CD4-positive, alpha-beta T cell treated with Interleukin-17A for 1 hour (primary cell): ENCODE data around the gene AVEN.
"Not testable (repeated sequence)": the region's sequence is repeated elsewhere in the genome, so short reads cannot be mapped to it uniquely, and the experiment has no call there.

Experiments
- DNase-seq: peaks from one replicate; pipeline ENCODE4 v3.0.0-alpha.2; 2020

AVEN gene

DNA sequence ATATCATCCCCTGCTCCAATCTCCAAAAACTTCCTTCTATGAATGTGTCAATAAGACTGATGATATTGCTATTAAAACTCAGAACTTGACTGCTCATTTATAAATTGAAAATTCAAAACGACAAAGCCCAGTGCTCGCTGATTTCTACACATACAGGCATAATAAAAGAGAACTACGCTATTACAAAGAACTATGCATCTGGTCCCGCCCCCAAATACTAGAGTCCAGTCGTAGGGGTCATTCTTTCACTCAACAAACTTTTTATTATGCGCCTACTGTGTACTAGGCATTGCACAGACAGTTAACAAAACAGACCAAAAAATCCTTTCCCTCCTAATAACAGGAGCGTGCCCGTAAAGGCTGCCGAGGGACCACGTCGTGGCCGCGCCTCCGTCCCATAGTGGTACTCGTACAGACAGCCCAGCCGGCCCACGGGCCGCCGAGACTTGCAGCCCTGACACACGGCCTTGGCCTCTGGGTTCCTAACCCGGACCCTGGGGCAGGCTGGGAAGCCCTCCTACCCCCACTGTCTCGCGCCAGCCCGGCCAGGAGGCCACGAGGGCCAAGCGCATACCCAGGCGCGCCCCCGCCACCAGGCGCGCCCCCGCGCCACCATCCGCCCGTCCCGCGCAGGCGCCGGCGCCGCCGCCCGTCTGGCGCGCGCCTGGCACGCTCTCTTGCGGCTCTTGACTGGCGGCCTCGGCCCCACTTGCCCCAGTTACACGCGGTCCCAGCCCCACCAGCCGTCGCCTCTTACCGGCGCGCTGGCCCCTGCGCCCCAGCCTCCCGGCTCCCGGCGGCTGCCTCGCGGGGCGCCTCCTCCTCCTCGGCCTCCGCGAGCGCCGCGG lies 757 bp downstream of the AVEN start:
- peak; percentile 74 for DNase-seq

GRCh38 chr15:34031987-34032760 lies 6.8 kb downstream of the AVEN start:
- DNase-seq, result no peak

DNA sequence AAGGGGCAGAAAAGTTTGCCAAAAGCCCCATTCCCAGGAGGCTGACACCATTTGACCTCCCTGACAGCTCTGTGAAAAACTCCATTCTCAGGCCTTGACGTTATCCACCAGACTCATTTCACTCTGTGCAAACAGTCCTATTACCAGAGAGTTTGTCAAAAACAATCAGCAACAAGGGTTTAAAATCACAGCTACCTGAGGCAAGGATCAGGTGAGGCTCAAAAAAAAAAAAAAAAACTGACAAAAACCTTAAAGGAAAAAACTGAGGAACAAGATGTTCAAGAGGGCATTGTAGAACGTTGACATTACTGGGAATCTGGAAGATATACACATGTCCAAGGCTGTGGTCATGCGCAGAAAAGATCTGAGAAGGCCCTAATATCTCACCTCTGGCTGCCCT lies 11.4 kb downstream of the AVEN start:
- no peak for DNase-seq

DNA sequence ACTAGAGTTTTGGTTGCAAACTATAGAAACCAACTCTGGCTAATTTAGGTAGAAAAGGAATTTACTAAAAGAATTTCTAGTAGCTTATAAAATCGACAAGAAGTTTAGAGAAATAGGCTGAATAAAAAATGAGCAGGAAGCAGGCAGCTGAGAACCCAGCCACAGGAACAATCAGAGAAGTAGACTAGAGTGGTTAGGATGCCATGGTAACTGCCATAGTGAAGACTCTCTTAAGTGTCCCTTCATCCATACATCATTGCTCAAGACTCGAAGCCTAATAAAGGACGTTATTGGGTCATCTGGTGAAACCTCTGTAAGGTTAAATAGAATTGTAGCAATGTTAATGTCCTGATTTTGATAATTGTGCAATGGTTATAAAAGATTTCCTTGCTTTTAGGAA lies 13.8 kb downstream of the AVEN start:
- DNase-seq, result no peak

- DNase-seq, result no peak
Observed at GRCh38 chr15:34023907-34024306, 15.1 kb downstream of the AVEN start.

DNA sequence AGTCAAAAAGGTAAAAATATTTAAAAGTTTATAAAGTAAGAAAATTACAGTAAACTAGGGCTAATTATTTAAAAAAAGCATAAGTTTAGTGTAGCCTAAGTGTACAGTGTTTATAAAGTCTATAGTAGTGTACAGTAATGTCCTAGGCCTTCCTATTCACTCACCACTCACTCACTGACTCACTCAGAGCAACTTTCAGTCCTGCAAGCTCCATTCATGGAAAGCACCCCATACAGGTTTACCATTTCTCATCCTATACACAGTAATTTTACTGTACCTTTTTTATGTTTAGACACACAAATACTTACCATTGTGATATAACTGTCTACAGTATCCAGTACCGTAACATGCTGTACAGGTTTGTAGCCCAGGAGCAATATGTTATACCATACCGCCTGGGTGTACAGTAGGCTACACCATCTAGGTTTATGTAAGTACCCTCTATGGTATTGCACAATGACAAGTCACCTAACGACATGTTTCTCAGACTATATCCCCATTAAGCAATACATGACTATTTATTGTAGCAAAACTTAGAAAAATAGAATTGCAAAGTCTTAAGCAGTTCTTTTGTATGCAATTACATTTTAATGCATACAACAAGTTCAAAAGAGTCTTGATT lies 19.5 kb downstream of the AVEN start:
- DNase-seq, result no peak

DNA sequence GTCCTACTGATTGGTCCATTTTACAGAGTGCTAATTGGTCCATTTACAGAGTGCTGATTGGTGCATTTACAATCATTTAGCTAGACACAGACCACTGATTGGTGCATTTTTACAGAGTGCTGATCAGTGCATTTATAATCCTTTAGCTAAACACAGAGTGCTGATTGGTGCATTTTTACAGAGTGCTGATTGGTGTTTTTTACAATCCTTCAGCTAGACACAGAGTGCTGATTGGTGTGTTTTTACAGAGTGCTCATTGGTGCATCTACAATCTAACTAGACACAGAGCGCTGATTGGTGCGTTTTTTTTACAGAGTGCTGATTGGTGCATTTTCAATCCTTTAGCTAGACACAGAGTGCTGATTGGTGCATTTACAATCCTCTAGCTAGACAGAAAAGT lies 20.3 kb downstream of the AVEN start:
- peak; percentile 18 for DNase-seq

- peak; percentile 37 for DNase-seq
Observed at GRCh38 chr15:34018021-34018645, 20.9 kb downstream of the AVEN start.

GRCh38 chr15:34014556-34014955 lies 24.4 kb downstream of the AVEN start:
- no peak for DNase-seq

GRCh38 chr15:34013746-34014145 lies 25.3 kb downstream of the AVEN start:
- no peak for DNase-seq

DNA sequence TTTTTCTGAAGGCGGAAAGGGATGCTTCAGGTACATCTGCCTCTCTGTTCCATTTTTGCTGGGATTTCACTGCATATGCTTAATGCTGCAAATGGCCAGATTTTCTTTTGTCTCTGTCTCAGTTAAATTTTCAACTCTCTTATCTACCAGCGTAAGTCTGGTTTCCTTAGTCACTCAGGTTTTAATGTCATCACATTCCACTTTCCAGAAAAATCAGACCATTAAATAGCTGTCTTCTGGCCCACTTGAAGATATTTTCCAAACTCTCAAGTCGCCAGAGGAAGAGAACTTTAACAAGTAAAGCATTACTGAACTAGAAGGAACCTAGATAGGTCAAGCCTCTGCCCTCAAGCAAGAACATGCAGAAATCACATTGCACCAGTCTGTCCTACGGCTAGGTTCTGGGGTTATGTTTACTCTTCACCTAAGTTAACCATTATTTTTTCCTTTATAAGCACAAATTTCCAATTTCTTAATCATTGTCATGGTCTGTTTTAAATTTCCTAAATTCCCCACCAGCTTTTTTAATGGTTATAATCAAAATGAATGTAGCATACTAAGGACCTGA lies 26.5 kb downstream of the AVEN start:
- DNase-seq, result no peak

DNA sequence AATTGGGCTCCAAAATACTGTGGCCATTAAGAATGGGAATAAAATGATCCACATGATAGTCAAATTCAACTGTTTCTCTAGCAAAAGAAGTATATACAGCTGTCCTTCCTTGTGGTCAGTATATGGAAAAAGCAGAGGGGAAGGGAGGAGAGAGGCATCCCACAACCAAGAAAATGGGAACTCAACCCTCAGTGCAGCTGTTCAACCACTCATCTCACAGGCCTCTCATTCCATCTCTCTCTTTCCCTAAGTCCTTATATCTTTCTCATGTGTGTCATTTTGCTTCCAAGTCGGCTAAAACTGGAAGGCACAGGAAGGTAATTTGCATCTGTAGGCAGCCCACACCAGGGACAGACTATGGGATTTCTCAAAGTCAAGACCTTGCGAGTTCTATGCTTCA lies 27.5 kb downstream of the AVEN start:
- DNase-seq, result no peak

DNA sequence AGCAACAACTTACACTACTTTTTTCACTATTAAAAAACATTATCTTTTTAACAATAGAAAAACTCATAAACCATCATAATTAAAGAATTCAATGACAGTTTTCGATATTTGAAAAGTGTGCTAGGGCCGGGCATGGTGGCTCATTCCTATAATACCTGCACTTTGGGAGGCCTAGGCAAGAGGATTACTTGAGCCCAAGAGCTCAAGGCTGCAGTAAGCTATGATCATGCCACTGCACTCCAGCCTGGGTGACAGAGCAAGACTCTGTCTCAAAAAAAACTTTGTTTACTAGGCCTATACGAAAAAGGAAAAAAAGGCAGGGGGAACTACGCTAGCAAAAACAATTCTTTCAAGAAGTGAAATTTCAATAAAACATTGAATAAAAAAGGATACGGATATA lies 28.1 kb downstream of the AVEN start:
- DNase-seq, result no peak

DNA sequence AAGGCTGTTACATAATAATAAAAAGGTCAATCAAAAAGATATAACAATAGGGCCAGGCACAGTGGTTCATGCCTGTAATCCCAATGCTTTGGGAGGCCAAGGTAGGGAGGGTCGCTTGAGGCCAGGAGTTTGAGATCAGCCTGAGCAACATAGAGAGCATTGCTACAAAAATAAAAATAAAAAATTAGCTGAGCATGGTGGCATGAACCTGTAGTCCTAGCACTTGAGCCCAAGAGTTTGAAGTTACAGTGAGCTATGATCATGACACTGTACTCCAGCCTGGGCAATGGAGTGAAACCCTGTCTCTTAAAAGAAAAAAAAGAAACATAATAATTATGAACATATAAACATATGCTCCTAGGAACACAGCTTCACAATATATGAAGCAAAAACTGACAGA lies 29.3 kb downstream of the AVEN start:
- no peak for DNase-seq

GRCh38 chr15:34006381-34006780 lies 32.6 kb downstream of the AVEN start:
- no peak for DNase-seq

DNA sequence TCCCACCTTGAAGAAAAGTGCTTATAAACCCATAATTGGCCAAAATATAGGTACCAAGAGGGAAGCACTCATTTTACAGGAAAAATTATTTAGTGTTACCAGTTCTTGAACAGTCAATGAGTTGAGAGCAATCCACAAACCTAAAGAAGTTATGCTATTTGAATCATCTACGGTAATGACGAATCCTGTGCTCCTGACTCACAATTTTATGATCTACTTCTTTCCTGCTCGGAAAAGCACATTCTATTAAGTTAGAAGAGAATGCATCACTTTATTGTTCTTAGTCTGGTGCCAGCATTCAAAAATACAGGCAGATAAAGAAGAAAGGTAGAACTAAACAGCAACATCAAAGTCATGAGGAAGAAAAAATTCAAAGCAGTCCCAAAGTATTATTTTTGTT lies 37.5 kb downstream of the AVEN start:
- DNase-seq, result no peak

DNA sequence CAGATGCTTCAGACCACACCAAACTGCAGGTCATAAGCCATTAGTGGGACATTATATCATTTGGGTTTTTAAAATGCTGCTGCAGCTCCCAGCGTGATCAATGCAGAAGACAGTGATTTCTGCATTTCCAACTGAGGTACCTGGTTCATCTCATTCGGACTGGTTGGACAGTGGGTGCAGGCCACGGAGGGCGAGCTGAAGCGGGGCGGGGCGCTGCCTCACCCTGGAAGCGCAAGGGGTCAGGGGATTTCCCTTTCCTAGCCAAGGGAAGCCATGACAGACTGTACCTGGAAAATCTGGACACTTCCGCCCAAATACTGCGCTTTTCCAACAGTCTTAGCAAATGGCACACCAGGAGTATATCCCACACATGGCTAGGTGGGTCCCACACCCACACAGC lies 43.3 kb downstream of the AVEN start:
- not testable (repeated sequence) for DNase-seq

- no peak for DNase-seq
Observed at GRCh38 chr15:33994005-33994615, 44.9 kb downstream of the AVEN start.

DNA sequence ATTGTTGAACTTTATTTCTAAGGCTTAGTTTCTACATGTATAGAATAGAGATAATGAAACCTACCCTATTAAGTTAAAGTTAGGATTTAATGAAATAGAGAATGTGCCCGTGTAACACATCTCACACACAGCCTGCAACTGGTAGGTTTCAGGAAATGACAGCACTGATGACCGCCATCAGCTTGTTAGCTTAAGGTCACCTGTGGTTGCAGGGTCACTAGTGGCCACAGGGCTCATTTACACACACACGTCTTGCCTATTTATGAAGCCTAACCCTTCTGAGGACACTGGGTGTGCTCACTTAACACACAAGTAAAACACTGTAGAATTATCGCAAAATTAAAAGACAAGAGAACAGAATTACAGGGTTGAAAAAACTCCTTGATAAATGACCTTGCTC lies 50.6 kb downstream of the AVEN start:
- no peak for DNase-seq

DNA sequence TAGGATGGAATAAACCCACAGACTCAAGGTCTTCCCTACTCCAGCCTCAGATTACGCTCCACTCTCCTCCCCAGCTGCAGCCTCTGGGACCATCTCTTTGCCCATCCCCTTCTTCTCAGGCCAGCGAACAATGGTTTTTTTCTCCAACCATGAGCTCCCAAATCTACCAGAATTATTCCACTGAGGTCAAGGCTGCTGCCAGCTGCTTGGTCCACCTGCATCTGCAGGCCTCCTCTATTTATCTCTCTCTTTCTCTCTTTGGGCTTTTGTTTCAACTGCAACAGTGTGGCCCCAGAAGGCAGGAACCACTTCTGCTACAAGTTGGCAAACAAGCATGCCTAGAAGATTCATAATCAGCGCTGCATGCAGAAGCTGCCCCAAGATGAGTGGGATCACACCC lies 51.6 kb downstream of the AVEN start:
- no peak for DNase-seq

DNA sequence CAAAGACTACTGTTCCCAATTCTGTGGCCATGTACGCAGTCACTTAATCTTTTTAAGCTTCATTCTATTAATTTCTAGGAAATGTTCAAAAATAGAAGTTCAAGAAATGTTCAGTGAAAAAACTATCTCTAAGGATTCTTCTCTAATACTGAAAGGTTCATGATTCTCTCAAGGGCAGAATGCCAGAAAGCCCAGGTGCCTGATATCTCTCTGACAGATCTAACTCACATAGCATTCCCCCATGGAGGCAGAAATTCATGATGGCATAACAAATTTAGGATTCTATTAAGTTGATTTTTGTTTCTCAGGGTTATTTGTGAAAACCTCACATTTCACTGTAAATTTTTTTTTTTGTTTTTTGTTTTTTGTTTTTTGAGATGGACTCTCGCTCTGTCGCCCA lies 53.3 kb downstream of the AVEN start:
- DNase-seq, result no peak

DNA sequence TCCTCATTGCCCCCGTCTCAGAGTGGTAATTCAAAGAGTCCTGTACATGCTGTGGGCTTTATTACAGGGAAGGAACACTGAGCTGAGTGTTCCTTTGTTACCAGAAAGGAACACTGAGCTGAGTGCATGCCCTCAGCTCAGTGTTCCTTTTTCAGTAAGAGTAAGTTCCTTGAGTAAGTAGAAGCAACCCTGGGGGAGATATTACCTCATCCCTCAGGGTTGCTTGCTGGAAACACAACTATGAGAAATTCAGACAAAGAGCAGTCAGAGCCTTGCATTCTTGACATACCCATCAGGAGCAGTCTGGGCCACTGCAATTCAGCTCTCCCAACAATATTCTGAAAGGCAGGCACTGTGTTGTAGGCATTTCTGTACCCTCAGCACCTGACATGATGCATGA lies 53.7 kb downstream of the AVEN start:
- no peak for DNase-seq

DNA sequence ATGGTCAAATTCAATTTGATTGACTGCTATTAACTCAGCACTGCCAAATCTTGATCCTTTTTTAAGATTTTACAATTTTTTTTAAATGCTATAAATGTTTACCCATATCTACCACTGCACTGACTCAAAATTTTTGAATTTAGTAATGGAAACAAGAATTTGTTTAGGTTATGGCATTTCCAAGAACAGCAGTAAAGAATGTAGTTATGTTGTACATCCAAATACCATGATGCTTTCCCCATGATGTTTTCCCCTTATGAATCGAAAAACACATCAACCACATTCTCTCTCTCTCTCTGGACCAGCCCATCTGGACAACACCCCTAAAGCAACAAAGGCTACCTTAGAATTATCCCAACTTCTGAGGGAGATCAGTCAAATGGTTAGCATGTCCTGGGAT lies 56.5 kb downstream of the AVEN start:
- DNase-seq, result no peak
